ENCODE measurements around the gene S100P.
A peak's percentile ranks its signal among the peaks of the same experiment; 100 is the strongest.

The S100P gene

DNA sequence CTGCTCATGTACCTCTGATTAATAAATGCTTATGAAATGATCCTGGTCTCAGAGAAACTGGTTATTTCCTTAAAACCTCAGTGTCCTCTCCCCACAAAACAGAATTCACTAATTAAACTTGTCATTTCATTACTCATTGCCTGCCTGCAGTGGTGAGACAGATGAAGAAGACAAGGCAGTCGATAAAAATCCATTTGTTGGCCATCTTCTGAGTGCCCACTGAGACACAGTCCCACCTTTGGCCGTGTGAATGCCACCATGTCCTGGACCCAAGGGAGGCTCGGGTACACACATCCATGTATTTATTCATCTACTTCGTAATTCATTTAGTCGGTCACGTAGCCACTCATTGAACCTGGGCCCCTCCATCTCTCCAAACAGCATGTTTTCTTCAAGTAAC, 3.5 kb downstream of the S100P start:
- no peak for DNase-seq (ENCODE audit: low spot score)

DNA sequence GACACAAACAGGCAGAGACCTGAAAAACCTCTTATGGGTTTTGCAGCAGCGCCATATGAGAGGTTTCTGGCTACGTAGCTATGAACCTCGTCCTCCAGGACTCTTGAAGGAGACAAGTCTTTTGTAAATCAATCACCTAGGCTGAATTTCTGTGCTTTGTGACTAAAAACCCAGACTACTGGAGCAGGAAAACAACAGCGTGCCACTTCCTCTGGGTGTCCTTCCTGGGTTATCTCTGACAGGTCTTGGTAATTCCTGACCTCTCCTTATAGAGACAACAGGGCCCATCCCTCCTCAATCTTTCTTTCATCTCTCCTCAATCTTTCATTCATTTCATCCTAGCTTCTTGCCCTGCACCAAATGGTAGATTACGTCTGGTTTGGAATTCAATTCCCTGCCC, 5.7 kb downstream of the S100P start:
- DNase-seq (ENCODE audit: low spot score): no peak

DNA sequence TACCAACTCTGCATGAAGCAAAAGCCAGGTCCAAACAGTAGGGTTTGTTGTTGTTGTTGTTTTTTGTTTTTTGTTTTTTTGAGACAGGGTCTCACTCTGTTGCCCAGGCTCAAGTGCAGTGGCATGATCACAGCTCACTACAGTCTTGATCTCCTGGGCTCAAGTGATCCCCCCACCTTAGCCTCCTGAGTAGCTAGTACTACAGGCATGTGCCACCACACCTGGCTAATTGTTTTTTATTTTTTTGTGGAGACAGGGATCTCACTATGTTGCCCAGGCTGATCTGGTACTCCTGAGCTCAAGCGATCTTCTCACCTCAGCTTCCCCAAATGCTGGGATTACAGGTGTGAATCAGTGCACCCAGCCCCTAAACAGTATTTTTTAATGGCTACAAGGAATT, 6.2 kb downstream of the S100P start:
- no peak for DNase-seq (ENCODE audit: low spot score)

DNA sequence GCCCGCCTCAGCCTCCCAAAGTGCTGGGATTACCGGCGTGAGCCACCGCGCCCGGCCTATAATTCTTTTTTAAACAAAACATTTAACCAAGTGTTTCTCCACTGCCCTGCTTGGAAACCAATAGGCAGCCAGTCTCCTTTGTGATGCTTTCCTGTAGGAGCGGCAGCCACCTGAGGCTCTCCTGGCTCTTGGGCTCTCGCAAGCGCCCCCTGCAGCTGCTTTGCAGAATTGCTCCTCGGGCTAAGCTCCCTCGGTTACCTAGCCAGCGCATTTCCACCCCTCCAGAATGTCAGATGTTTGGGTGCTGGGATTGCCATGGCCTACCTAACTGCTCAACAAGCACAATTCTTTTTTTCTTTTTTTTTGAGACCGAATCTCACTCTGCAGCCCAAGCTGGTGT, 7.7 kb downstream of the S100P start:
- no peak for DNase-seq (ENCODE audit: low spot score)

DNA sequence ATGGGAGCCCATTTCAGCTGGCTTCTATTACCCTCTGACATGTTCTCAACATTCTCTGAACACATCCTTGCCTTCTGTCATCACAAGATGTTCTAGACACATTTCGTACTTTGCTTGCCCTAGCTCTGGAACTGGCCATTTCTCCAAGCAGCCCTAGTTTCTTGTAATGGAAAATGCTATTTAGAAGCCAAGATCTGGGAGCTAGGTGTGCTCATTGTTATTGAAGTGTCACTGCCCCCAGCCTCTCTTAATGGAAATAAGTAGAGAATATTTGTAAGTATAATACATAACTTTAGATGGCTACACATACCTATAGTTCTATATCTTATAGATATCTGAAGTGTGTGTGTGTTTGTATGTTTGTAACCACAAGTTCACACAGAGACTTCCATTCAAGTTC, 9.1 kb downstream of the S100P start:
- no peak for DNase-seq (ENCODE audit: low spot score)

- DNase-seq (ENCODE audit: low spot score): no peak
These were observed 10.1 kb downstream of the S100P start for GRCh38 chr4:6703786-6704185.

- DNase-seq (ENCODE audit: low spot score): no peak
These were observed 12.0 kb downstream of the S100P start for GRCh38 chr4:6705646-6706045.

DNA sequence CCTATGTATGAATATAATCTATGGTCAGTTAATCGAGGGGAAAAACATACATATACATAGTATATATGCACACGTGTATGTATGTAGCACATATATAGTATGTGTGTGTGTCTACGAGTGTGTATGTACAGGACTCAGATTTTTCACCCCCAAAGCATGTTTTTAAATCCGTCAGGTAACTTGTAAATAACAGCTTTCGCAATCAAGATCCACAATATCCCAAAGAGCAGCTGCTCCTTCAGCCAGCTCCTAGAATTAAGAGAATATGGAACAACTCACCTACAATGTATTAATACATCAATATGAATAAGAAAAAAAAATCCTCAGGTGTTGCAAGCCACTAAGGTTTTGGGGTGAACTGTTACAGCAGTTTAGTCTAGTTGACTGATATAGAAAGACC, 12.5 kb downstream of the S100P start:
- DNase-seq (ENCODE audit: low spot score): no peak

- DNase-seq (ENCODE audit: low spot score): peak; percentile 90
These were observed 15.8 kb downstream of the S100P start, which contains the start of gene MRFAP1L1 for GRCh38 chr4:6709230-6710114. MRFAP1L1 (minus strand) TSS chr4:6709865; CDS start chr4:6709629, 236 bp downstream.

GRCh38 chr4:6710282-6710681, 16.6 kb downstream of the S100P start:
- no peak for DNase-seq (ENCODE audit: low spot score)

DNA sequence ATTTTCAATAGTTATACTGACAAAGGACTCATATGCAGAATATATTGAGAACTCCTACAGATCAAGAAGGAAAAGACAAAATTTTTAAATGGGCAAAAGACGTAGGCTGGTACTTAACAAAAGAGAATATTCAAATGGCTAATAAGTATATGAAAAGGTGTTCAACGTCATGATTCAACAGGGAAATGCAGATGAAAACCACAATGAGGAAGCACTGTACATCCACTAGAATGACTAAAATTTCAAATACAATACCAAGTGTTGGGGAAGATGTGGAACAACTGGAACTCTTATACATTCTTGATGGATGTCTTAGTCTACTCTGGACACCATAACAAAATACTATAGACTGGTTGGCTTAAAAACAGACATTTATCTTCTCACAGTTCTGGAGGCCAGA, 17.3 kb downstream of the S100P start:
- DNase-seq (ENCODE audit: low spot score): no peak

- DNase-seq (ENCODE audit: low spot score): no peak
These were observed 21.3 kb downstream of the S100P start for GRCh38 chr4:6714954-6715353.

DNA sequence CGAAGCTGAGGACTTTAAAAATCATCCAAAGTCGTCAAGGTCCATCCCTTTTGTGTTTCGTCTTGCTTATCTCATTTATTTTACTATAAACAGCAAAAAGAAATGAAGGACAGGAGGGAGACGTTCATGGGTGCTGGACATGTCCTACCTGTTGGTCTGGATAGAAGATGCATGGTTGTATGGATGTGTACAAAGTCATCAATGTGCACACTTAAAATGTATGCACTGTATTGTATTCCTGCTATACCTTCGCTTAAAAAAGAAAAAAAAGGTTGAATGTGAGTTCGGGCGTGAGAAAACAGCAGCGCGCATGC, 22.0 kb downstream of the S100P start:
- no peak for DNase-seq (ENCODE audit: low spot score)

DNA sequence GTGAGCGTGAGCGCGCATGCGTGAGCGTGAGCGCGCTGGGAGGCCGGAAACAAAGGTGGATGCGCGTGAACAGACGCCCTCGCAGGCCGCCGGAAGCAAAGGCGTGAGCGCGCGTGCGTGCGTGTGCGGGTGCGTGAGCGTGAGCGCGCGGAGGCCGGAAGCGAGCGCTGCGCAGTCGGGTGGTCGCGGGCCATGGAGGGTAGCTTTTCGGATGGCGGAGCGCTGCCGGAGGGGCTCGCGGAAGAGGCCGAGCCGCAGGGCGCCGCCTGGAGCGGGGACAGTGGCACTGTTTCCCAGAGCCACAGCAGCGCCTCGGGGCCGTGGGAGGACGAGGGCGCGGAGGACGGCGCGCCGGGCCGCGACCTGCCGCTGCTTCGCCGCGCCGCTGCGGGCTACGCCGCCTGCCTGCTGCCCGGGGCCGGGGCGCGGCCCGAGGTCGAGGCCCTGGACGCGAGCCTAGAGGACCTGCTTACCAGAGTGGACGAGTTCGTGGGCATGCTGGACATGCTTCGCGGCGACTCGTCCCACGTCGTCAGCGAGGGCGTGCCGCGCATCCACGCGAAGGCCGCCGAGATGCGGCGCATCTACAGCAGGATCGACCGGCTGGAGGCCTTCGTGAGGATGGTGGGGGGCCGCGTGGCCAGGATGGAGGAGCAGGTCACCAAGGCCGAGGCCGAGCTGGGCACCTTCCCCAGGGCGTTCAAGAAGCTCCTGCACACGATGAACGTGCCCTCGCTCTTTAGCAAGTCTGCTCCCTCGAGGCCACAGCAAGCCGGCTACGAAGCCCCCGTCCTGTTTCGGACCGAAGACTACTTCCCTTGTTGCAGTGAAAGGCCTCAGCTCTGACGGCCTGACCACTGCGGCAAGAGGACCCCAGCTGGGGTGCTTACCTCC, 22.6 kb downstream of the S100P start, which contains the start of gene BLOC1S4:
Gene BLOC1S4 (plus strand): TSS at position 157 of the 894 bp plus-strand sequence. CDS start 36 bp downstream, at position 193.
- DNase-seq (ENCODE audit: low spot score): peak; percentile 87

GRCh38 chr4:6716958-6717655, 23.4 kb downstream of the S100P start:
- DNase-seq (ENCODE audit: low spot score): no peak

- no peak for DNase-seq (ENCODE audit: low spot score)
These were observed 25.4 kb downstream of the S100P start for GRCh38 chr4:6718932-6719610.

- peak; percentile 33 for DNase-seq (ENCODE audit: low spot score)
These were observed 26.0 kb downstream of the S100P start for GRCh38 chr4:6719611-6720179.

DNA sequence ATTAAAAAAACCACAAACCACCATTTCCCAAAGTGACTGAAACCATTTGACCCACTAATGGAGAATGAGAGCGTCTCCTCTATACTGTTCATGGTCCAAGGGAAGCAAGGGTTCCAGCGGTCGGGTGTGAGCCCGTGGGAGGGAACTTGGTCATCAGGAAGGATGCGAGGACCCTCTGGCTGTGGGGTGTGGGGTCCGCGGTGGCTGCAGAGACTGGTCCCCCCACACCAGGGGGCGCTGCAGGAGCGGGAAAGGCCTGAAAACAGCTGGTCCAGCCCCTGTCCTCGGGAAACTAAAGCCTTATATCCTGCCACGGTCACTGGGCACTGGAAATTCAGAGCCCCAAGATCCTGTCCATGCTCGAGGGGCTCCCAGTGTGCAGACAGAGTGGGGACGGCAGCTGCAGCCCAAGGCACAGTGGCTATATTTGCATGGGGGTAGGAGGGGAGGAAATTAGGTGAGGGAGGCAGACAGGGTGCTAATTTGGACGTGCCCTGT, 26.6 kb downstream of the S100P start:
- DNase-seq (ENCODE audit: low spot score): peak; percentile 70

GRCh38 chr4:6721121-6721520, 27.4 kb downstream of the S100P start:
- DNase-seq (ENCODE audit: low spot score): no peak

DNA sequence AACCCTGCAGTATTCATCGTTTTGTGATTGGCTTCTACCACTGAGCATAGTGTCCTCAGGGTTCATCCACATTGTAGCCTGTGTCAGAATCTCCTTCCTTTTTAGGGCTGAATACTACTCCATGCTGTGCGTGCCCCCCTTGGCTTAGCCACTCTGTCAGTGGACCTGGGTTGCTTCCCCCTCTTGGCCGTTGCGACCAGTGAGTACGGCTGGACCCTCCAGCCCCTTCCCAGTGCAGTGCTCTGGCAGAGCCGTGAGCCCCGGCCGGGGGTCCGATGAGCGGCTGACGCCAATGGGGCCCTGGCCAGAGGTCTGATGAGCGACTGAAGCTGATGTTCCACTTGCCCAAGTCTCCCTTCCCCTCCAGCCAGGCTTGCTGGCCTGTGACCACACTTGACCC, 29.2 kb downstream of the S100P start:
- no peak for DNase-seq (ENCODE audit: low spot score)

DNA sequence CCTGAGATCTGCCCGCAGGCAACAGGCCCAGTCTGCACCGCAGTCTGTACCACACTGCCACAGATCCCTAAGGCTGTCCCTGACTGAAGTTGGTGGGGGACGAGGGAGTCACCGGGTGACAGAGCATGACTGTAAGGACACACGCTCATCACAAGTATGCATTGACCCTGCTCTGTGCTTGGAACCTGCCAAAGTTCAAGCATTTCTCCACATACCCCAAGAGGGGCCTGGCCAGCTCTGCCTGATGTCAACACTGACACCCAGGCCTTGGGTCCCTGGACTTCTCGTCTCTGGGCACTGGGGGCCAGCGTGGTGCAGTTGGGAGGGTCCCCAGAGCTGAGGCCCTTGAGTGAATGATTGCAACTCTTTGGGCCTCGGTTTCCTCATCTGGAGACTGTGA, 30.2 kb downstream of the S100P start:
- DNase-seq (ENCODE audit: low spot score): no peak
